Cardiac muscle cell (in vitro differentiated cells and primary cell): ENCODE measurements around the gene GCNT2. TPM values are rescaled to one million over a fixed set of nuclear protein-coding genes. Genes with fewer than 3 reads are reported as not detected.
A peak's percentile ranks its signal among the peaks of the same experiment; 100 is the strongest.
"Not testable (repeated sequence)": the region's sequence is repeated elsewhere in the genome, so short reads cannot be mapped to it uniquely, and the experiment has no call there.

Source experiments
- DNase-seq, 2 donors: peaks; one replicate each; pipeline versions ENCODE4 v3.0.0 to v3.0.0-alpha.2; 2010 to 2017; ENCODE audit warnings: low read depth in 1 of 2, low spot score in 1 of 2
- H3K27ac ChIP-seq: fragments of 200-600 bp; sonication (generic); 2 replicates; pipeline ENCODE4 v1.5.1; 2016
- H3K27me3 ChIP-seq: fragments of 200-600 bp; sonication (generic); 2 replicates; pipeline ENCODE4 v1.6.0; 2016; ENCODE audit warnings: control low read depth
- H3K36me3 ChIP-seq: fragments of 200-600 bp; sonication (generic); 2 replicates; pipeline ENCODE4 v1.5.1; 2016; ENCODE audit warnings: control low read depth
- H3K4me1 ChIP-seq: fragments of 200-600 bp; sonication (generic); 2 replicates; pipeline ENCODE4 v1.8.1; 2017; ENCODE audit warnings: low read depth, mild to moderate bottlenecking, mixed run types
- H3K4me3 ChIP-seq: fragments of 200-600 bp; sonication (generic); 2 replicates; pipeline ENCODE4 v1.5.1; 2016; ENCODE audit warnings: mild to moderate bottlenecking
- H3K9me3 ChIP-seq: fragments of 200-600 bp; sonication (generic); 2 replicates; pipeline ENCODE4 v1.5.1; 2017; ENCODE audit warnings: low read depth, mild to moderate bottlenecking, control low read depth
- CTCF ChIP-seq: IDR thresholded peaks from 2 replicates; pipeline ENCODE4 v1.5.1; 2012; ENCODE audit warnings: low read depth, mild to moderate bottlenecking, low read length
- polyA plus RNA-seq: library from polyadenylated mRNA; unstranded; fragments of >200 nt; fragmentation: Nextera tagmentation; extraction: Ambion mirVana; gene quantifications from 2 replicates; pipeline ENCODE4 v1.2.1, GENCODE V29; 2016
- total RNA-seq: library from RNA; depleted of rRNA; stranded (reverse); fragments of >200 nt; gene quantifications from 2 replicates; pipeline ENCODE4 v1.2.3, GENCODE V29; 2016

Gene GCNT2
- total and polyA plus RNA-seq, 2 experiments from 2014 or later = 21.4 to 27.3 TPM

- TF ChIP-seq CTCF = no peak
- no peak overlapping the region for H3K27ac ChIP-seq
- H3K36me3 ChIP-seq = no peaks in the 10 kb centered on the region
- no peaks in the 10 kb centered on the region for H3K27me3 ChIP-seq
- peaks cover 19% of the 10 kb centered on the region for H3K4me1 ChIP-seq
- no peak for DNase-seq
- H3K4me3 ChIP-seq = no peak overlapping the region
- H3K9me3 ChIP-seq = no peaks in the 10 kb centered on the region
These were observed 57.6 kb downstream of the GCNT2 start for GRCh38 chr6:10578723-10579122.

GRCh38 chr6:10579803-10580202, 58.7 kb downstream of the GCNT2 start:
- Histone ChIP-seq H3K27me3 (no peaks in the 10 kb centered on the region), H3K9me3 (no peaks in the 10 kb centered on the region), H3K27ac (peak overlapping the region; percentile 68), H3K4me3 (no peak overlapping the region), H3K36me3 (no peaks in the 10 kb centered on the region), H3K4me1 (peaks cover 30% of the 10 kb centered on the region)
- no peak for TF ChIP-seq CTCF
- DNase-seq = no peak

- H3K4me1 ChIP-seq = peaks cover 36% of the 10 kb centered on the region
- H3K27ac ChIP-seq = peak overlapping the region; percentile 68
- H3K9me3 ChIP-seq = no peaks in the 10 kb centered on the region
- no peak for TF ChIP-seq CTCF
- H3K36me3 ChIP-seq = no peaks in the 10 kb centered on the region
- H3K27me3 ChIP-seq = no peaks in the 10 kb centered on the region
- H3K4me3 ChIP-seq = no peak overlapping the region
- DNase-seq = no peak
These were observed 59.4 kb downstream of the GCNT2 start for GRCh38 chr6:10580570-10580969.

- H3K36me3 ChIP-seq, H3K27me3 ChIP-seq, H3K9me3 ChIP-seq, DNase-seq, H3K4me3 ChIP-seq: not testable (repeated sequence)
- Histone ChIP-seq H3K4me1 (peaks cover 36% of the 10 kb centered on the region), H3K27ac (peak overlapping the region; percentile 62)
These were observed 60.3 kb downstream of the GCNT2 start for GRCh38 chr6:10581402-10581801.

GRCh38 chr6:10582774-10583508, 61.8 kb downstream of the GCNT2 start:
- TF ChIP-seq CTCF = no peak
- Histone ChIP-seq H3K4me3 (no peak overlapping the region), H3K9me3 (no peaks in the 10 kb centered on the region), H3K27me3 (no peaks in the 10 kb centered on the region), H3K27ac (peak overlapping the region; percentile 96), H3K36me3 (no peaks in the 10 kb centered on the region), H3K4me1 (peaks cover 42% of the 10 kb centered on the region)
- peak in 1 of 2 donors; percentile 81 for DNase-seq

GRCh38 chr6:10583509-10583901, 62.4 kb downstream of the GCNT2 start:
- TF ChIP-seq CTCF = no peak
- peak in 1 of 2 donors; percentile 55 for DNase-seq
- Histone ChIP-seq H3K9me3 (no peaks in the 10 kb centered on the region), H3K27me3 (no peaks in the 10 kb centered on the region), H3K4me3 (no peak overlapping the region), H3K4me1 (peaks cover 46% of the 10 kb centered on the region), H3K27ac (peak overlapping the region; percentile 96), H3K36me3 (no peaks in the 10 kb centered on the region)
